HEK293 (cell line): Measurements from ENCODE around the gene GNG12.

Experiments used
- BCL11A ChIP-seq: fragments of 450-650 bp; formaldehyde crosslinking; IDR thresholded peaks from 2 replicates; pipeline ENCODE4 v1.5.1; 2016; ENCODE audit warnings: low read depth, missing biosample characterization, missing genetic modification characterization
- CTCF ChIP-seq: fragments of 450-650 bp; formaldehyde crosslinking; IDR thresholded peaks from 2 replicates; pipeline ENCODE4 v1.5.1; 2016; ENCODE audit warnings: missing biosample characterization, missing genetic modification characterization
- IKZF3 ChIP-seq: fragments of 450-650 bp; IDR thresholded peaks from 2 replicates; pipeline ENCODE4 v1.5.0; 2018; ENCODE audit warnings: missing biosample characterization, mild to moderate bottlenecking, missing genetic modification characterization, moderate library complexity
- PRDM2 ChIP-seq: fragments of 450-650 bp; formaldehyde crosslinking; IDR thresholded peaks from 2 replicates; pipeline ENCODE4 v1.5.1; 2016; ENCODE audit warnings: missing biosample characterization, missing genetic modification characterization, borderline replicate concordance
- REST ChIP-seq: fragments of 450-650 bp; formaldehyde crosslinking; IDR thresholded peaks from 2 replicates; pipeline ENCODE4 v1.5.1; 2016; ENCODE audit warnings: missing biosample characterization, missing genetic modification characterization
- SETDB1 ChIP-seq: IDR thresholded peaks from one replicate; pipeline ENCODE4 v1.6.1; 2017; ENCODE audit warnings: mild to moderate bottlenecking, low read length, moderate library complexity, mixed read lengths; ENCODE audit not compliant: insufficient read length
- TRIM28 ChIP-seq: IDR thresholded peaks from 2 replicates; pipeline ENCODE4 v1.6.1; 2011; ENCODE audit warnings: low read length, control low read depth, borderline replicate concordance
- ZNF121 ChIP-seq: fragments of 450-650 bp; formaldehyde crosslinking; IDR thresholded peaks from 2 replicates; pipeline ENCODE4 v1.5.1; 2016; ENCODE audit warnings: missing biosample characterization, missing genetic modification characterization
- ZNF624 ChIP-seq: fragments of 450-650 bp; formaldehyde crosslinking; IDR thresholded peaks from 2 replicates; pipeline ENCODE4 v1.5.1; 2017; ENCODE audit warnings: missing biosample characterization, missing genetic modification characterization
- ZNF670 ChIP-seq: fragments of 450-650 bp; formaldehyde crosslinking; IDR thresholded peaks from 2 replicates; pipeline ENCODE4 v1.5.1; 2016; ENCODE audit warnings: missing biosample characterization, missing genetic modification characterization, low read depth
- ZNF785 ChIP-seq: fragments of 450-650 bp; formaldehyde crosslinking; IDR thresholded peaks from 2 replicates; pipeline ENCODE4 v1.5.1; 2016; ENCODE audit warnings: missing biosample characterization, missing genetic modification characterization
- ZSCAN5A ChIP-seq: fragments of 450-650 bp; formaldehyde crosslinking; IDR thresholded peaks from 2 replicates; pipeline ENCODE4 v1.5.1; 2016; ENCODE audit warnings: missing biosample characterization, missing genetic modification characterization

GRCh38 chr1:67812226-67812625 lies 21.0 kb downstream of the GNG12 start:
- no peak for TF ChIP-seq ZNF785 (tag by site-specific recombination)
- no peak for TF ChIP-seq CTCF (tag by site-specific recombination)
- TF ChIP-seq REST (tag by site-specific recombination): no peak
- no peak for TF ChIP-seq ZSCAN5A
- no peak for TF ChIP-seq TRIM28
- TF ChIP-seq ZNF624: no peak
- TF ChIP-seq ZNF670 (tag by site-specific recombination): no peak
- TF ChIP-seq BCL11A (tag by site-specific recombination): no peak
- TF ChIP-seq IKZF3 (tag by site-specific recombination): no peak
- TF ChIP-seq SETDB1: no peak
- TF ChIP-seq PRDM2: no peak
- TF ChIP-seq ZNF121 (tag by site-specific recombination): no peak
